PC-3 (cell line): ENCODE results near the gene IPO4. TPM values are rescaled to one million over a fixed set of nuclear protein-coding genes. Genes with fewer than 3 reads are reported as not detected.

Source experiments
- ATAC-seq: fragments of 200-7000 bp; cut with Tn5 transposase; 2 replicates; pipeline ENCODE4 v1.9.1; 2020; ENCODE audit warnings: mild to moderate bottlenecking, moderate library complexity
- BruUV-seq: library from RNA; stranded (reverse); fragments of 400-500 nt; replicated peaks from 2 replicates; lab custom pipeline; 2021; lab: Mats Ljungman, UMichigan
- CTCF ChIA-PET: fragments of 300-600 bp; sonication (Branson Sonifier 250); formaldehyde crosslinking; loops from one replicate; lab custom pipeline; 2022; ENCODE audit warnings: antibody characterized with exemption; lab: Charles Lee
- POLR2A ChIA-PET: fragments of 300-600 bp; sonication (Branson Sonifier 250); formaldehyde crosslinking; loops from one replicate; lab custom pipeline; 2022; ENCODE audit warnings: antibody characterized with exemption; ENCODE audit not compliant: unreplicated experiment; lab: Charles Lee
- DNase-seq: peaks from one replicate; pipeline ENCODE4 v3.0.0-alpha.2; 2015
- H2AFZ ChIP-seq: fragments of 300-600 bp; sonication (generic); 2 replicates; pipeline ENCODE4 v1.6.0; 2016; ENCODE audit warnings: antibody characterized with exemption, low read length
- H3F3A ChIP-seq: fragments of 300-600 bp; sonication (generic); one replicate; pipeline ENCODE4 v1.6.0; 2017; ENCODE audit warnings: antibody characterized with exemption, low read length, control low read depth, mild to moderate bottlenecking; ENCODE audit not compliant: unreplicated experiment
- H3K27ac ChIP-seq: fragments of 300-600 bp; sonication (generic); 2 replicates; pipeline ENCODE4 v1.5.1; 2016; ENCODE audit warnings: mild to moderate bottlenecking, low read length
- H3K27me3 ChIP-seq: fragments of 300-600 bp; sonication (generic); 2 replicates; pipeline ENCODE4 v1.6.1; 2016; ENCODE audit warnings: low read length, mixed read lengths
- H3K36me3 ChIP-seq: fragments of 300-600 bp; sonication (generic); 2 replicates; pipeline ENCODE4 v1.6.1; 2016; ENCODE audit warnings: low read depth, mixed run types, low read length, mixed read lengths
- H3K4me1 ChIP-seq: fragments of 300-600 bp; sonication (generic); 2 replicates; pipeline ENCODE4 v1.5.1; 2016; ENCODE audit warnings: low read length; ENCODE audit not compliant: insufficient read depth
- H3K4me2 ChIP-seq: fragments of 300-600 bp; sonication (generic); 2 replicates; pipeline ENCODE4 v1.6.0; 2016; ENCODE audit warnings: low read length
- H3K4me3 ChIP-seq: fragments of 300-600 bp; sonication (generic); 2 replicates; pipeline ENCODE4 v1.5.1; 2016; ENCODE audit warnings: mild to moderate bottlenecking, low read length, mixed read lengths
- H3K79me2 ChIP-seq: fragments of 300-600 bp; sonication (generic); 2 replicates; pipeline ENCODE4 v1.6.1; 2017; ENCODE audit warnings: low read length, mixed read lengths
- H3K9ac ChIP-seq: fragments of 300-600 bp; sonication (generic); 2 replicates; pipeline ENCODE4 v1.6.0; 2016; ENCODE audit warnings: mild to moderate bottlenecking, low read length
- H3K9me2 ChIP-seq: fragments of 300-600 bp; sonication (generic); replicated peaks from 2 replicates; pipeline ENCODE4 v1.6.1; 2016; ENCODE audit warnings: mixed run types, low read length, mixed read lengths
- H3K9me3 ChIP-seq: fragments of 300-600 bp; sonication (generic); 2 replicates; pipeline ENCODE4 v1.6.1; 2016; ENCODE audit warnings: low read length, mixed read lengths
- H4K20me1 ChIP-seq: fragments of 300-600 bp; sonication (generic); 2 replicates; pipeline ENCODE4 v1.6.1; 2016; ENCODE audit warnings: low read length, mixed read lengths
- CTCF ChIP-seq: fragments of 300-600 bp; sonication (generic); conservative IDR thresholded peaks from 2 replicates; pipeline ENCODE4 v1.5.1; 2017; ENCODE audit warnings: antibody characterized with exemption, low read depth, mild to moderate bottlenecking, low read length
- EZH2 ChIP-seq: fragments of 300-600 bp; sonication (generic); IDR thresholded peaks from one replicate; pipeline ENCODE4 v1.6.1; 2017; ENCODE audit warnings: antibody characterized with exemption, mild to moderate bottlenecking, low read length; ENCODE audit not compliant: unreplicated experiment
- EZH2phosphoT487 ChIP-seq: fragments of 300-600 bp; sonication (generic); IDR thresholded peaks from 2 replicates; pipeline ENCODE4 v1.6.1; 2018; ENCODE audit warnings: mild to moderate bottlenecking, antibody characterized with exemption, low read length, borderline replicate concordance
- intact Hi-C: fragments of 100-400 bp; cut with micrococcal nuclease; formaldehyde crosslinking; loops from 2 replicates; pipeline ENCODE4 v1.9.0; 2023
- total RNA-seq: library from RNA; depleted of rRNA; stranded (reverse); fragments of >200 nt; gene quantifications from 2 replicates; pipeline ENCODE4 v1.2.3, GENCODE V29; 2014

The IPO4 gene
- total RNA-seq, 1 experiment from 2014 or later: 211 TPM

GRCh38 chr14:24211311-24211710 is 22.7 kb upstream of the IPO4 start:
- no peak for TF ChIP-seq CTCF
- no peak for TF ChIP-seq EZH2
- no peak for TF ChIP-seq EZH2phosphoT487
- Histone ChIP-seq H3K4me2 (no peak overlapping the region), H3K9me3 (no peaks in the 10 kb centered on the region), H3K4me1 (peaks cover 10% of the 10 kb centered on the region), H3K79me2 (peaks cover 13% of the 10 kb centered on the region; the same call in 1 of the 2 replicates), H4K20me1 (no peaks in the 10 kb centered on the region), H3F3A (peaks cover 3% of the 10 kb centered on the region), H2AFZ (no peak overlapping the region), H3K9me2 (no peaks in the 10 kb centered on the region), H3K4me3 (no peak overlapping the region), H3K36me3 (peaks cover 32% of the 10 kb centered on the region), H3K27me3 (no peaks in the 10 kb centered on the region), H3K27ac (no peak overlapping the region), H3K9ac (no peak overlapping the region)
- ATAC-seq (no peak), DNase-seq (no peak)
- POLR2A ChIA-PET: no interaction called here
- BruUV-seq: no TSS peak
- CTCF ChIA-PET: no interaction called here
- intact Hi-C loops: no loop called here

GRCh38 chr14:24207625-24208024 is 19.0 kb upstream of the IPO4 start:
- Histone ChIP-seq H3K79me2 (peaks cover 13% of the 10 kb centered on the region; the same call in 1 of the 2 replicates), H3K36me3 (peaks cover 42% of the 10 kb centered on the region), H3K9me3 (no peaks in the 10 kb centered on the region), H4K20me1 (no peaks in the 10 kb centered on the region), H3K4me3 (no peak overlapping the region), H3K27ac (no peak overlapping the region), H3K4me2 (no peak overlapping the region), H3K9me2 (no peaks in the 10 kb centered on the region), H2AFZ (no peak overlapping the region), H3K9ac (no peak overlapping the region), H3F3A (no peaks in the 10 kb centered on the region), H3K4me1 (no peaks in the 10 kb centered on the region), H3K27me3 (no peaks in the 10 kb centered on the region)
- ATAC-seq: no peak
- POLR2A ChIA-PET: no interaction called here
- intact Hi-C loops: no loop called here
- DNase-seq: no peak
- no TSS peak for BruUV-seq
- CTCF ChIA-PET: no interaction called here
- TF ChIP-seq EZH2: no peak
- no peak for TF ChIP-seq CTCF
- TF ChIP-seq EZH2phosphoT487: no peak

- no TSS peak for BruUV-seq
- Histone ChIP-seq H3K4me1 (no peaks in the 10 kb centered on the region), H3K36me3 (peaks cover 42% of the 10 kb centered on the region), H3K79me2 (peaks cover 9% of the 10 kb centered on the region; the same call in 1 of the 2 replicates), H2AFZ (no peak overlapping the region), H3F3A (no peaks in the 10 kb centered on the region), H3K27me3 (no peaks in the 10 kb centered on the region), H4K20me1 (no peaks in the 10 kb centered on the region), H3K4me2 (no peak overlapping the region), H3K9ac (no peak overlapping the region), H3K4me3 (no peak overlapping the region), H3K9me3 (no peaks in the 10 kb centered on the region), H3K27ac (no peak overlapping the region), H3K9me2 (no peaks in the 10 kb centered on the region)
- ChIA-PET POLR2A (no interaction called here), CTCF (no interaction called here)
- DNase-seq (no peak), ATAC-seq (no peak)
- TF ChIP-seq EZH2: no peak
- no peak for TF ChIP-seq CTCF
- no peak for TF ChIP-seq EZH2phosphoT487
- intact Hi-C loops: no loop called here
These were observed 18.5 kb upstream of the IPO4 start for GRCh38 chr14:24207104-24207551.
